SH-SY5Y (cell line): Measurements from ENCODE around the gene SLC13A3.

ENCODE experiments used
- GATA2 ChIP-seq: IDR thresholded peaks from 2 replicates; pipeline ENCODE4 v1.6.1; 2011; ENCODE audit warnings: mild to moderate bottlenecking, low read depth, low read length
- GATA3 ChIP-seq: IDR thresholded peaks from 2 replicates; pipeline ENCODE4 v1.6.1; 2011; ENCODE audit warnings: low read depth, mild to moderate bottlenecking, low read length, moderate library complexity

DNA sequence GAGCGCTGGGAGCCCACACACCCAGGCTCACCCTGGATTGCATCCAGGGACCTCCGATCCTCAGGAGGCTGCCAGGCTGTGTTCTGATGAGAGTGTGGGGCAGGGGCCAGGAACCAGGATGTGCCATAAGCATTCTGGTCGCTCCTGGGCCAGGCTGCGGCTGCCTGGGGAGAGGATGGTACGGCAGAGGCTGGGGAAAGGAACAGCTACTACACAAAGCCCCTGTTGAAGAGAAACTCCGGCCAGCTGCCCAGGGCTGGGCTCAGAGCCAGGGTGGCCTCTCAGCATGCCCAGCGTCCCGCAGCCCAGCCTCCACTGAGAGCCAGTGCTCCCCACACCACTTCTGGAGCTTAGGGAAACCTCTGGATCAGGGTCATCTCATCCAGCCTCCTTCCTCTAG is 79.1 kb downstream of the SLC13A3 start:
- no peak for TF ChIP-seq GATA2
- TF ChIP-seq GATA3: no peak
